MM.1S (cell line): ENCODE results near the gene OSBP2.

Experiments
- DNase-seq: peaks from one replicate; pipeline ENCODE4 v3.0.0-alpha.2; 2015
- H2AFZ ChIP-seq: fragments of 300-600 bp; sonication (generic); 2 replicates; pipeline ENCODE4 v1.6.0; 2016; ENCODE audit warnings: antibody characterized with exemption, low read length
- H3F3A ChIP-seq: fragments of 300-600 bp; sonication (generic); 2 replicates; pipeline ENCODE4 v1.6.1; 2016; ENCODE audit warnings: mild to moderate bottlenecking, antibody characterized with exemption, low read length, moderate library complexity, mixed read lengths; ENCODE audit not compliant: insufficient read depth
- H3K27ac ChIP-seq: fragments of 300-600 bp; sonication (generic); 2 replicates; pipeline ENCODE4 v1.5.1; 2016; ENCODE audit warnings: mild to moderate bottlenecking, low read length
- H3K27me3 ChIP-seq: fragments of 300-600 bp; sonication (generic); replicated peaks from 2 replicates; pipeline ENCODE4 v1.6.0; 2016; ENCODE audit warnings: low read length; ENCODE audit not compliant: insufficient read depth
- H3K36me3 ChIP-seq: fragments of 300-600 bp; sonication (generic); replicated peaks from 2 replicates; pipeline ENCODE4 v1.6.1; 2016; ENCODE audit warnings: mild to moderate bottlenecking, low read length, mixed read lengths; ENCODE audit not compliant: insufficient read depth
- H3K4me1 ChIP-seq: fragments of 300-600 bp; sonication (generic); 2 replicates; pipeline ENCODE4 v1.6.1; 2016; ENCODE audit warnings: low read length, mixed read lengths
- H3K4me2 ChIP-seq: fragments of 300-600 bp; sonication (generic); 2 replicates; pipeline ENCODE4 v1.6.0; 2016; ENCODE audit warnings: low read depth, low read length
- H3K4me3 ChIP-seq: fragments of 300-600 bp; sonication (generic); 2 replicates; pipeline ENCODE4 v1.5.1; 2016; ENCODE audit warnings: low read length, mixed read lengths
- H3K79me2 ChIP-seq: fragments of 300-600 bp; sonication (generic); 2 replicates; pipeline ENCODE4 v1.6.1; 2016; ENCODE audit warnings: mixed run types, low read length, mixed read lengths
- H3K9ac ChIP-seq: fragments of 300-600 bp; sonication (generic); 2 replicates; pipeline ENCODE4 v1.6.1; 2016; ENCODE audit warnings: low read length, mixed read lengths
- H3K9me2 ChIP-seq: fragments of 300-600 bp; sonication (generic); replicated peaks from 2 replicates; pipeline ENCODE4 v1.6.1; 2016; ENCODE audit warnings: mild to moderate bottlenecking, low read length, mixed read lengths; ENCODE audit not compliant: insufficient read depth
- H3K9me3 ChIP-seq: fragments of 300-600 bp; sonication (generic); replicated peaks from 2 replicates; pipeline ENCODE4 v1.6.1; 2016; ENCODE audit warnings: mild to moderate bottlenecking, low read length, mixed read lengths; ENCODE audit not compliant: insufficient read depth
- H4K20me1 ChIP-seq: fragments of 300-600 bp; sonication (generic); 2 replicates; pipeline ENCODE4 v1.6.1; 2016; ENCODE audit warnings: mild to moderate bottlenecking, low read length, moderate library complexity, mixed read lengths; ENCODE audit not compliant: insufficient read depth
- CTCF ChIP-seq: fragments of 300-600 bp; sonication (generic); IDR thresholded peaks from 2 replicates; pipeline ENCODE4 v1.5.1; 2016; ENCODE audit warnings: antibody characterized with exemption, low read length, mixed read lengths
- EZH2 ChIP-seq: fragments of 300-600 bp; sonication (generic); optimal IDR thresholded peaks from 2 replicates; pipeline ENCODE3; 2017; ENCODE audit warnings: low read depth, mild to moderate bottlenecking, antibody characterized with exemption, low read length, mixed read lengths
- EZH2phosphoT487 ChIP-seq: fragments of 300-600 bp; sonication (generic); IDR thresholded peaks from 2 replicates; pipeline ENCODE4 v1.6.1; 2018; ENCODE audit warnings: antibody characterized with exemption, low read length

OSBP2 gene

GRCh38 chr22:30801695-30802094, 107.0 kb downstream of the OSBP2 start:
- Histone ChIP-seq H3K9me2 (no peaks in the 10 kb centered on the region), H3K9ac (no peak overlapping the region), H3K27me3 (peaks cover 36% of the 10 kb centered on the region), H2AFZ (no peak overlapping the region), H3K9me3 (no peaks in the 10 kb centered on the region), H3K4me3 (no peak overlapping the region), H3K36me3 (no peaks in the 10 kb centered on the region), H3K79me2 (no peaks in the 10 kb centered on the region), H3F3A (no peaks in the 10 kb centered on the region), H3K4me1 (0 out of 2 replicates have a peak, but pooled peaks cover 3% of the 10 kb centered on the region), H4K20me1 (no peaks in the 10 kb centered on the region), H3K27ac (no peak overlapping the region), H3K4me2 (no peak overlapping the region)
- DNase-seq: no peak
- TF ChIP-seq EZH2: no peak
- TF ChIP-seq EZH2phosphoT487: no peak
- TF ChIP-seq CTCF: no peak

- H2AFZ ChIP-seq: no peak overlapping the region
- peaks cover 43% of the 10 kb centered on the region for H3K27me3 ChIP-seq
- no peaks in the 10 kb centered on the region for H3K9me2 ChIP-seq
- no peak overlapping the region; the same call in 1 of the 2 replicates for H3K4me3 ChIP-seq
- TF ChIP-seq EZH2: no peak
- peak; percentile 6; the same call in 1 of the 2 replicates for TF ChIP-seq CTCF
- TF ChIP-seq EZH2phosphoT487: no peak
- no peak overlapping the region for H3K27ac ChIP-seq
- no peaks in the 10 kb centered on the region for H3K79me2 ChIP-seq
- no peak overlapping the region for H3K9ac ChIP-seq
- peak; percentile 93 for DNase-seq
- H3K9me3 ChIP-seq: no peaks in the 10 kb centered on the region
- no peaks in the 10 kb centered on the region for H3F3A ChIP-seq
- H4K20me1 ChIP-seq: no peaks in the 10 kb centered on the region
- 0 out of 2 replicates have a peak, but pooled peaks cover 3% of the 10 kb centered on the region for H3K4me1 ChIP-seq
- H3K4me2 ChIP-seq: peak overlapping the region; percentile 54; the same call in 1 of the 2 replicates
- no peaks in the 10 kb centered on the region for H3K36me3 ChIP-seq
These were observed 107.8 kb downstream of the OSBP2 start for GRCh38 chr22:30802202-30803166.

- DNase-seq: no peak
- H3K36me3 ChIP-seq: no peaks in the 10 kb centered on the region
- H3K4me1 ChIP-seq: 0 out of 2 replicates have a peak, but pooled peaks cover 3% of the 10 kb centered on the region
- H3K27me3 ChIP-seq: peaks cover 43% of the 10 kb centered on the region
- no peak for TF ChIP-seq CTCF
- no peak for TF ChIP-seq EZH2
- TF ChIP-seq EZH2phosphoT487: no peak
- no peaks in the 10 kb centered on the region for H4K20me1 ChIP-seq
- H3K9ac ChIP-seq: no peak overlapping the region
- no peaks in the 10 kb centered on the region for H3K9me3 ChIP-seq
- no peak overlapping the region for H2AFZ ChIP-seq
- H3K27ac ChIP-seq: no peak overlapping the region
- H3K4me2 ChIP-seq: no peak overlapping the region
- no peaks in the 10 kb centered on the region for H3K9me2 ChIP-seq
- no peak overlapping the region for H3K4me3 ChIP-seq
- H3F3A ChIP-seq: no peaks in the 10 kb centered on the region
- H3K79me2 ChIP-seq: no peaks in the 10 kb centered on the region
These were observed 109.0 kb downstream of the OSBP2 start for GRCh38 chr22:30803679-30804078.
